ENCODE results near the gene TAF5L. TPM values are rescaled to one million over a fixed set of nuclear protein-coding genes. Genes with fewer than 3 reads are reported as not detected.

The TAF5L gene
- total RNA-seq, 5 donors from 2014 or later (not counting 1 experiment from before 2014, with no cell fraction given) = 18.8 to 28.9 (median 21.9) TPM

- Mint-ChIP-seq H3K9me3 (no peaks in the 10 kb centered on the region), H3K27me3 (no peaks in the 10 kb centered on the region), H3K4me1 (peaks cover 0 to 2% (median 0%) of the 10 kb centered on the region in 3 donors), H3K27ac (no peak overlapping the region), H3K36me3 (peaks cover 80% of the 10 kb centered on the region), H3K4me3 (no peak overlapping the region)
- Histone ChIP-seq H3K9me3 (no peaks in the 10 kb centered on the region), H3K36me3 (ENCODE audit: control insufficient read depth in 2 of 2, extremely low read depth in 1 of 2, insufficient read depth in 1 of 2, low read length in 1 of 2) (peaks cover 8 to 78% of the 10 kb centered on the region in 2 donors), H3K4me3 (ENCODE audit: control insufficient read depth in 1 of 2, extremely low read depth in 1 of 2, low read length in 1 of 2) (no peak overlapping the region), H3K27ac (ENCODE audit: low read length) (no peak overlapping the region), H3K27me3 (replicated peaks in 1 of 2; ENCODE audit: control insufficient read depth in 2 of 2, extremely low read depth in 1 of 2, insufficient read depth in 2 of 2, low read length in 1 of 2) (no peaks in the 10 kb centered on the region), H3K4me1 (ENCODE audit: control insufficient read depth in 1 of 2, extremely low read depth in 1 of 2, insufficient read depth in 2 of 2, low read length in 2 of 2) (no peaks in the 10 kb centered on the region)
- ChIA-PET POLR2A (no interaction called here), CTCF (no interaction called here)
- DNase-seq = no peak
- no peak for ATAC-seq (replicated peaks in 1 of 4)
- WGBS (ENCODE audit: insufficient coverage) = 95% methylated on average over 2 of the region's 2 CpGs
These were observed 17.3 kb downstream of the TAF5L start for GRCh38 chr1:229608590-229608989.

GRCh38 chr1:229607370-229607769 is 18.6 kb downstream of the TAF5L start:
- no peak overlapping the region for H3K4me3 Mint-ChIP-seq
- Histone ChIP-seq H3K4me3 (ENCODE audit: control insufficient read depth in 1 of 2, extremely low read depth in 1 of 2, low read length in 1 of 2) (no peak overlapping the region), H3K27me3 (replicated peaks in 1 of 2; ENCODE audit: control insufficient read depth in 2 of 2, extremely low read depth in 1 of 2, insufficient read depth in 2 of 2, low read length in 1 of 2) (no peaks in the 10 kb centered on the region), H3K9me3 (no peaks in the 10 kb centered on the region), H3K36me3 (ENCODE audit: control insufficient read depth in 2 of 2, extremely low read depth in 1 of 2, insufficient read depth in 1 of 2, low read length in 1 of 2) (peaks cover 8 to 75% of the 10 kb centered on the region in 2 donors), H3K27ac (ENCODE audit: low read length) (no peak overlapping the region), H3K4me1 (ENCODE audit: control insufficient read depth in 1 of 2, extremely low read depth in 1 of 2, insufficient read depth in 2 of 2, low read length in 2 of 2) (no peaks in the 10 kb centered on the region)
- ChIA-PET CTCF (no interaction called here), POLR2A (no interaction called here)
- H3K36me3 Mint-ChIP-seq = peaks cover 74% of the 10 kb centered on the region
- DNase-seq (no peak), ATAC-seq (replicated peaks in 1 of 4) (no peak)
- no peak overlapping the region for H3K27ac Mint-ChIP-seq
- WGBS (ENCODE audit: insufficient coverage) = 63% methylated on average over 1 of the region's 2 CpGs
- no peaks in the 10 kb centered on the region for H3K9me3 Mint-ChIP-seq
- H3K27me3 Mint-ChIP-seq = no peaks in the 10 kb centered on the region
- H3K4me1 Mint-ChIP-seq = peaks cover 0 to 2% (median 0%) of the 10 kb centered on the region in 3 donors

GRCh38 chr1:229603371-229604005 is 22.4 kb downstream of the TAF5L start:
- no peak overlapping the region for H3K4me3 Mint-ChIP-seq
- no peaks in the 10 kb centered on the region for H3K27me3 Mint-ChIP-seq
- Histone ChIP-seq H3K27ac (ENCODE audit: low read length) (no peak overlapping the region), H3K4me1 (ENCODE audit: control insufficient read depth in 1 of 2, extremely low read depth in 1 of 2, insufficient read depth in 2 of 2, low read length in 2 of 2) (no peaks in the 10 kb centered on the region), H3K4me3 (ENCODE audit: control insufficient read depth in 1 of 2, extremely low read depth in 1 of 2, low read length in 1 of 2) (no peak overlapping the region), H3K9me3 (no peaks in the 10 kb centered on the region), H3K36me3 (ENCODE audit: control insufficient read depth in 2 of 2, extremely low read depth in 1 of 2, insufficient read depth in 1 of 2, low read length in 1 of 2) (peaks cover 6 to 57% of the 10 kb centered on the region in 2 donors), H3K27me3 (replicated peaks in 1 of 2; ENCODE audit: control insufficient read depth in 2 of 2, extremely low read depth in 1 of 2, insufficient read depth in 2 of 2, low read length in 1 of 2) (no peaks in the 10 kb centered on the region)
- ChIA-PET POLR2A (no interaction called here), CTCF (no interaction called here)
- ATAC-seq (replicated peaks in 1 of 4) = no peak
- H3K9me3 Mint-ChIP-seq = no peaks in the 10 kb centered on the region
- no peak for DNase-seq
- no peak overlapping the region for H3K27ac Mint-ChIP-seq
- peaks cover 65% of the 10 kb centered on the region for H3K36me3 Mint-ChIP-seq
- WGBS (ENCODE audit: insufficient coverage) = 96% methylated on average over 2 of the region's 7 CpGs
- H3K4me1 Mint-ChIP-seq = peaks cover 5% of the 10 kb centered on the region in 3 donors

- no peak for ATAC-seq (replicated peaks in 1 of 4)
- ChIA-PET CTCF (no interaction called here), POLR2A (no interaction called here)
- WGBS (ENCODE audit: insufficient coverage) = 77% methylated on average over 4 of the region's 5 CpGs
- H3K4me1 ChIP-seq (ENCODE audit: control insufficient read depth in 1 of 2, extremely low read depth in 1 of 2, insufficient read depth in 2 of 2, low read length in 2 of 2) = no peaks in the 10 kb centered on the region
- H3K27ac Mint-ChIP-seq = no peak overlapping the region
- peaks cover 5 to 9% (median 6%) of the 10 kb centered on the region in 3 donors for H3K4me1 Mint-ChIP-seq
- DNase-seq = no peak
- H3K27me3 Mint-ChIP-seq = no peaks in the 10 kb centered on the region
- H3K27ac ChIP-seq (ENCODE audit: low read length) = no peak overlapping the region
- H3K27me3 ChIP-seq (replicated peaks in 1 of 2; ENCODE audit: control insufficient read depth in 2 of 2, extremely low read depth in 1 of 2, insufficient read depth in 2 of 2, low read length in 1 of 2) = no peaks in the 10 kb centered on the region
- H3K36me3 Mint-ChIP-seq = peaks cover 52% of the 10 kb centered on the region
- no peak overlapping the region for H3K4me3 ChIP-seq (ENCODE audit: control insufficient read depth in 1 of 2, extremely low read depth in 1 of 2, low read length in 1 of 2)
- H3K9me3 Mint-ChIP-seq = no peaks in the 10 kb centered on the region
- H3K4me3 Mint-ChIP-seq = no peak overlapping the region
- H3K36me3 ChIP-seq (ENCODE audit: control insufficient read depth in 2 of 2, extremely low read depth in 1 of 2, insufficient read depth in 1 of 2, low read length in 1 of 2) = peaks cover 6 to 42% of the 10 kb centered on the region in 2 donors
- H3K9me3 ChIP-seq = no peaks in the 10 kb centered on the region
These were observed 25.7 kb downstream of the TAF5L start for GRCh38 chr1:229600229-229600628.

- no peak overlapping the region for H3K27ac ChIP-seq (ENCODE audit: low read length)
- no peaks in the 10 kb centered on the region for H3K27me3 ChIP-seq (replicated peaks in 1 of 2; ENCODE audit: control insufficient read depth in 2 of 2, extremely low read depth in 1 of 2, insufficient read depth in 2 of 2, low read length in 1 of 2)
- peaks cover 6 to 43% of the 10 kb centered on the region in 2 donors for H3K36me3 ChIP-seq (ENCODE audit: control insufficient read depth in 2 of 2, extremely low read depth in 1 of 2, insufficient read depth in 1 of 2, low read length in 1 of 2)
- no peaks in the 10 kb centered on the region for H3K9me3 ChIP-seq
- POLR2A ChIA-PET = interaction anchor here in 1 of 2 donors (0.6 kb wide), 1 partner anchor 28 kb away, joined by 3 read pairs; no protein-coding TSS in a partner anchor
- DNase-seq (no peak), ATAC-seq (replicated peaks in 1 of 4) (no peak)
- H3K4me3 ChIP-seq (ENCODE audit: control insufficient read depth in 1 of 2, extremely low read depth in 1 of 2, low read length in 1 of 2) = no peak overlapping the region
- Mint-ChIP-seq H3K36me3 (peaks cover 53% of the 10 kb centered on the region), H3K27ac (no peak overlapping the region), H3K4me3 (no peak overlapping the region), H3K9me3 (no peaks in the 10 kb centered on the region), H3K4me1 (peaks cover 5 to 9% (median 6%) of the 10 kb centered on the region in 3 donors), H3K27me3 (no peaks in the 10 kb centered on the region)
- 90% methylated on average over 2 of the region's 3 CpGs for WGBS (ENCODE audit: insufficient coverage)
- CTCF ChIA-PET = no interaction called here
- no peaks in the 10 kb centered on the region for H3K4me1 ChIP-seq (ENCODE audit: control insufficient read depth in 1 of 2, extremely low read depth in 1 of 2, insufficient read depth in 2 of 2, low read length in 2 of 2)
These were observed 26.5 kb downstream of the TAF5L start for GRCh38 chr1:229599218-229599954.

- Mint-ChIP-seq H3K27me3 (no peaks in the 10 kb centered on the region), H3K36me3 (peaks cover 65% of the 10 kb centered on the region), H3K27ac (no peak overlapping the region), H3K4me1 (peaks cover 5 to 9% (median 6%) of the 10 kb centered on the region in 3 donors), H3K4me3 (no peak overlapping the region), H3K9me3 (no peaks in the 10 kb centered on the region)
- POLR2A ChIA-PET = no interaction called here
- DNase-seq (no peak), ATAC-seq (replicated peaks in 1 of 4) (no peak)
- Histone ChIP-seq H3K27ac (ENCODE audit: low read length) (no peak overlapping the region), H3K4me3 (ENCODE audit: control insufficient read depth in 1 of 2, extremely low read depth in 1 of 2, low read length in 1 of 2) (no peak overlapping the region), H3K9me3 (no peaks in the 10 kb centered on the region), H3K36me3 (ENCODE audit: control insufficient read depth in 2 of 2, extremely low read depth in 1 of 2, insufficient read depth in 1 of 2, low read length in 1 of 2) (peaks cover 6 to 49% of the 10 kb centered on the region in 2 donors), H3K4me1 (ENCODE audit: control insufficient read depth in 1 of 2, extremely low read depth in 1 of 2, insufficient read depth in 2 of 2, low read length in 2 of 2) (no peaks in the 10 kb centered on the region), H3K27me3 (replicated peaks in 1 of 2; ENCODE audit: control insufficient read depth in 2 of 2, extremely low read depth in 1 of 2, insufficient read depth in 2 of 2, low read length in 1 of 2) (no peaks in the 10 kb centered on the region)
- WGBS (ENCODE audit: insufficient coverage) = no CpG with 5 or more reads among the region's 3 CpGs
- CTCF ChIA-PET = no interaction called here
These were observed 28.0 kb downstream of the TAF5L start for GRCh38 chr1:229597877-229598276.

Measured in T-cell (primary cell).